AG09309 (cell line): ENCODE results near the gene LOXL3.

Experiments used
- DNase-seq: peaks from one replicate; pipeline ENCODE4 v3.0.0-alpha.2; 2010; ENCODE audit warnings: low read depth
- H3K4me3 ChIP-seq: 2 replicates; pipeline ENCODE4 v1.5.1; 2011; ENCODE audit warnings: mild to moderate bottlenecking, low read depth, low read length, moderate library complexity; ENCODE audit not compliant: control insufficient read depth
- CTCF ChIP-seq: IDR thresholded peaks from 2 replicates; pipeline ENCODE4 v1.5.1; 2011; ENCODE audit warnings: mild to moderate bottlenecking, low read depth, low read length, inconsistent platforms; ENCODE audit not compliant: insufficient read depth, control insufficient read depth; ENCODE audit errors: missing control alignments

Gene LOXL3

GRCh38 chr2:74558284-74559230 is 4.8 kb upstream of the LOXL3 start:
- DNase-seq, result no peak
- TF ChIP-seq CTCF, result no peak

GRCh38 chr2:74556831-74557370 is 3.2 kb upstream of the LOXL3 start:
- DNase-seq, result no peak
- H3K4me3 ChIP-seq, result no peak overlapping the region
- TF ChIP-seq CTCF, result no peak

More at GRCh38 chr2:74558284-74559230, 4.8 kb upstream of the LOXL3 start:
- H3K4me3 ChIP-seq, result no peak overlapping the region

GRCh38 chr2:74556159-74556558 is 2.4 kb upstream of the LOXL3 start:
- no peak for DNase-seq
- no peak for TF ChIP-seq CTCF
- no peak overlapping the region for H3K4me3 ChIP-seq

GRCh38 chr2:74555610-74556103 is 1.9 kb upstream of the LOXL3 start:
- peak overlapping the region; percentile 94 for H3K4me3 ChIP-seq
- TF ChIP-seq CTCF, result no peak
- no peak for DNase-seq

- H3K4me3 ChIP-seq, result peak overlapping the region; percentile 94
- TF ChIP-seq CTCF, result no peak
- DNase-seq, result no peak
These were observed 1.2 kb upstream of the LOXL3 start for GRCh38 chr2:74554820-74555531.

- peak overlapping the region; percentile 94 for H3K4me3 ChIP-seq
- no peak for TF ChIP-seq CTCF
- DNase-seq, result no peak
These were observed 579 bp downstream of the LOXL3 start for GRCh38 chr2:74552914-74553811.
